ENCODE measurements around the gene LEF1.

Gene LEF1

GRCh38 chr4:108188770-108189169 is 20.0 kb upstream of the LEF1 start:
- H3K36me3 ChIP-seq (replicated peaks) = no peaks in the 10 kb centered on the region
- TF ChIP-seq CTCF (IDR thresholded peaks at IDR 0.05; ENCODE audit: low read depth, low read length, missing control alignments) = no peak
- no peaks in the 10 kb centered on the region for H3K27me3 ChIP-seq (replicated peaks)
- no peak overlapping the region for H3K4me3 ChIP-seq (ENCODE audit: low read depth, low read length)
- H3K27ac ChIP-seq = no peak overlapping the region
- in situ Hi-C loops (cut with HindIII; ENCODE audit: low pct_ligation_motif_present, low sequenced_read_pairs) = no loop called here
- no peak for DNase-seq

- TF ChIP-seq CTCF (IDR thresholded peaks at IDR 0.05; ENCODE audit: low read depth, low read length, missing control alignments) = no peak
- in situ Hi-C loops (cut with HindIII; ENCODE audit: low pct_ligation_motif_present, low sequenced_read_pairs) = no loop called here
Observed at GRCh38 chr4:108185252-108185651, 16.5 kb upstream of the LEF1 start.

GRCh38 chr4:108184453-108185049 is 15.8 kb upstream of the LEF1 start:
- Histone ChIP-seq H3K36me3 (replicated peaks) (no peaks in the 10 kb centered on the region), H3K4me3 (ENCODE audit: low read depth, low read length) (no peak overlapping the region), H3K27ac (no peak overlapping the region), H3K27me3 (replicated peaks) (no peaks in the 10 kb centered on the region)
- in situ Hi-C loops (cut with HindIII; ENCODE audit: low pct_ligation_motif_present, low sequenced_read_pairs) = no loop called here
- no peak for TF ChIP-seq CTCF (IDR thresholded peaks at IDR 0.05; ENCODE audit: low read depth, low read length, missing control alignments)
- DNase-seq = no peak

More at GRCh38 chr4:108185252-108185651, 16.5 kb upstream of the LEF1 start:
- Histone ChIP-seq H3K27me3 (replicated peaks) (no peaks in the 10 kb centered on the region), H3K27ac (no peak overlapping the region), H3K36me3 (replicated peaks) (no peaks in the 10 kb centered on the region), H3K4me3 (ENCODE audit: low read depth, low read length) (no peak overlapping the region)
- no peak for DNase-seq

- peak; percentile 30 for TF ChIP-seq CTCF (IDR thresholded peaks at IDR 0.05; ENCODE audit: low read depth, low read length, missing control alignments)
- no peaks in the 10 kb centered on the region for H3K36me3 ChIP-seq (replicated peaks)
- H3K27ac ChIP-seq = no peak overlapping the region
- in situ Hi-C loops (cut with HindIII; ENCODE audit: low pct_ligation_motif_present, low sequenced_read_pairs) = no loop called here
- no peak for DNase-seq
- no peaks in the 10 kb centered on the region for H3K27me3 ChIP-seq (replicated peaks)
- H3K4me3 ChIP-seq (ENCODE audit: low read depth, low read length) = no peak overlapping the region
Observed at GRCh38 chr4:108181704-108182103, 13.0 kb upstream of the LEF1 start.

GRCh38 chr4:108180513-108180912 is 11.8 kb upstream of the LEF1 start:
- H3K27me3 ChIP-seq (replicated peaks) = no peaks in the 10 kb centered on the region

More at GRCh38 chr4:108180513-108180912, 11.8 kb upstream of the LEF1 start:
- in situ Hi-C loops (cut with HindIII; ENCODE audit: low pct_ligation_motif_present, low sequenced_read_pairs) = no loop called here
- H3K4me3 ChIP-seq (ENCODE audit: low read depth, low read length) = no peak overlapping the region
- no peak overlapping the region for H3K27ac ChIP-seq
- TF ChIP-seq CTCF (IDR thresholded peaks at IDR 0.05; ENCODE audit: low read depth, low read length, missing control alignments) = no peak
- H3K36me3 ChIP-seq (replicated peaks) = no peaks in the 10 kb centered on the region
- no peak for DNase-seq

Data from brain microvascular endothelial cell (primary cell).